GM12878 (cell line): ENCODE measurements around the gene ZNF397. TPM values are rescaled to one million over a fixed set of nuclear protein-coding genes. Genes with fewer than 3 reads are reported as not detected.

Source experiments
- ATAC-seq: fragments of 200-7000 bp; cut with Tn5 transposase; 3 replicates; pipeline ENCODE4 v1.9.1; 2020; ENCODE audit warnings: mild to moderate bottlenecking, moderate library complexity
- BruUV-seq: library from RNA; stranded (reverse); fragments of 400-500 nt; replicated peaks from 2 replicates; lab custom pipeline; 2021; lab: Mats Ljungman, UMichigan
- CTCF ChIA-PET: fragments of 300-600 bp; sonication (Branson Sonifier 250); formaldehyde crosslinking; extraction: SDS; loops from one replicate; lab custom pipeline; 2021; ENCODE audit warnings: inconsistent platforms; lab: Yijun Ruan, JAX
- POLR2A ChIA-PET: fragments of 350-600 bp; formaldehyde crosslinking; extraction: SDS; loops from one replicate; lab custom pipeline; 2021; ENCODE audit warnings: inconsistent platforms; lab: Charles Lee
- RAD21 ChIA-PET: fragments of 300-600 bp; sonication (Branson Sonifier 250); formaldehyde crosslinking; loops from one replicate; lab custom pipeline; 2023; ENCODE audit warnings: antibody characterized with exemption; ENCODE audit not compliant: unreplicated experiment; lab: Charles Lee
- SMC1A ChIA-PET: fragments of 300-600 bp; sonication (Branson Sonifier 250); formaldehyde crosslinking; loops from one replicate; lab custom pipeline; 2023; ENCODE audit not compliant: unreplicated experiment, uncharacterized antibody; lab: Charles Lee
- DNase-seq: peaks from one replicate; pipeline ENCODE4 v3.0.0-alpha.2; 2011; ENCODE audit warnings: low read depth, low spot score
- FAIRE-seq: peaks from 3 replicates; lab custom pipeline; 2011; peaks lifted over from hg19 to GRCh38; lab: Jason Lieb, UNC
- H2AFZ ChIP-seq: 2 replicates; pipeline ENCODE4 v1.6.0; 2011; ENCODE audit warnings: low read depth, low read length, control low read depth; ENCODE audit not compliant: control insufficient read depth
- H3K27ac ChIP-seq: 2 replicates; pipeline ENCODE4 v1.5.1; 2011; ENCODE audit warnings: control low read depth; ENCODE audit not compliant: control insufficient read depth, insufficient read depth
- H3K27me3 ChIP-seq, 2 experiments: replicated peaks in 1 of 2; 2 replicates each; pipeline versions ENCODE4 v1.6.0 to v1.6.1; 2011; ENCODE audit warnings: low read length in 1 of 2; ENCODE audit not compliant: control insufficient read depth in 2 of 2, insufficient read depth in 2 of 2
- H3K36me3 ChIP-seq, 2 experiments: 2 replicates each; pipeline ENCODE4 v1.5.1; 2011; ENCODE audit warnings: low read length in 1 of 2; ENCODE audit not compliant: control insufficient read depth in 2 of 2, insufficient read depth in 2 of 2
- H3K4me1 ChIP-seq: 2 replicates; pipeline ENCODE4 v1.6.1; 2011; ENCODE audit warnings: mild to moderate bottlenecking, low read length, moderate library complexity, mixed read lengths; ENCODE audit not compliant: control insufficient read depth, insufficient read depth
- H3K4me2 ChIP-seq: 2 replicates; pipeline ENCODE4 v1.6.0; 2011; ENCODE audit warnings: control low read depth; ENCODE audit not compliant: control insufficient read depth, insufficient read depth
- H3K4me3 ChIP-seq: fragments of 200-600 bp; sonication (generic); 2 replicates; pipeline ENCODE4 v1.5.1; 2016
- H3K79me2 ChIP-seq: 2 replicates; pipeline ENCODE4 v1.6.0; 2011; ENCODE audit warnings: low read length; ENCODE audit not compliant: control insufficient read depth, insufficient read depth
- H3K9ac ChIP-seq: 2 replicates; pipeline ENCODE4 v1.8.0; 2011; ENCODE audit warnings: low read length, control low read depth, mixed read lengths; ENCODE audit not compliant: control insufficient read depth, insufficient read depth
- H3K9me3 ChIP-seq: replicated peaks from 3 replicates; pipeline ENCODE4 v1.5.1; 2011; ENCODE audit warnings: mild to moderate bottlenecking, low read length; ENCODE audit not compliant: control insufficient read depth, insufficient read depth
- H4K20me1 ChIP-seq: 2 replicates; pipeline ENCODE4 v1.6.0; 2011; ENCODE audit not compliant: control insufficient read depth, insufficient read depth
- CBX3 ChIP-seq: fragments of 200-600 bp; sonication (generic); IDR thresholded peaks from 2 replicates; pipeline ENCODE4 v1.6.1; 2016; ENCODE audit warnings: low read depth, borderline replicate concordance
- RAD21 ChIP-seq: IDR thresholded peaks from 2 replicates; pipeline ENCODE4 v1.6.1; 2011; ENCODE audit warnings: mild to moderate bottlenecking, low read depth, low read length, moderate library complexity; ENCODE audit not compliant: insufficient read depth
- RAD51 ChIP-seq: fragments of 450-650 bp; IDR thresholded peaks from 2 replicates; pipeline ENCODE4 v1.6.1; 2016; ENCODE audit warnings: moderate library complexity, mild to moderate bottlenecking, inconsistent platforms
- SUPT20H ChIP-seq: IDR thresholded peaks from 2 replicates; pipeline ENCODE4 v1.6.1; 2011; ENCODE audit warnings: low read depth, mild to moderate bottlenecking, low read length, moderate library complexity, borderline replicate concordance; ENCODE audit not compliant: control insufficient read depth
- ZNF24 ChIP-seq: fragments of 450-650 bp; IDR thresholded peaks from 2 replicates; pipeline ENCODE4 v1.6.1; 2017; ENCODE audit warnings: antibody characterized with exemption, mild to moderate bottlenecking
- WGBS: methylation state at CpG from one replicate; pipeline ENCODE4 v1.1.6; 2016; ENCODE audit warnings: low lambda C conversion rate; ENCODE audit not compliant: insufficient replicate concordance, insufficient coverage; ENCODE audit errors: missing lambda C conversion rate; 5-methylcytosine and 5-hydroxymethylcytosine counted together
- in situ Hi-C: fragments of 300-500 bp; cut with MboI; formaldehyde crosslinking; loops from 9 replicates; pipeline ENCODE4 v1.14.3; 2018; ENCODE audit warnings: mixed read lengths
- intact Hi-C: fragments of 100-400 bp; cut with micrococcal nuclease; formaldehyde crosslinking; loops from one replicate; pipeline ENCODE4 v1.14.2; 2022; ENCODE audit not compliant: unreplicated experiment
- polyA plus RNA-seq, 11 experiments: library from polyadenylated mRNA; depleted of rRNA in 4 of 11; unstranded in 6 of 11; stranded (reverse) in 5 of 11; fragments of >200 nt; fragmentation: Nextera tagmentation in 4 of 11; fragmentation: Illumina TruSeq in 1 of 11; extraction: Ambion mirVana in 4 of 11; extraction: Trizol in 1 of 11; gene quantifications; 1 replicate in 1 of 11; 2 replicates in 10 of 11; pipeline versions ENCODE4 v1.2.1 to v1.2.3, GENCODE V29; 2011 to 2016; ENCODE audit warnings: inconsistent platforms in 2 of 11, missing spikeins in 2 of 11, low read depth in 1 of 11
- total RNA-seq, 4 experiments: library from RNA; depleted of rRNA in 3 of 4; stranded (reverse); fragments of >200 nt in 3 of 4; fragmentation: Illumina TruSeq in 1 of 4; extraction: Trizol in 1 of 4; gene quantifications; 2 replicates each; pipeline versions ENCODE4 v1.2.1 to v1.2.3, GENCODE V29; 2013 to 2021
- TF ChIP-seq, protein P1 (sequence below): IDR thresholded peaks from 2 replicates; pipeline ENCODE4 v1.6.1; 2011; ENCODE audit warnings: low read depth, low read length, improper control_type of control experiment, borderline replicate concordance
- TF ChIP-seq, protein P2 (sequence below): IDR thresholded peaks from 2 replicates; pipeline ENCODE4 v1.6.1; 2011; ENCODE audit warnings: borderline replicate concordance, low read depth, mild to moderate bottlenecking, moderate library complexity, mixed read lengths, low read length; ENCODE audit not compliant: insufficient read depth; ENCODE audit errors: extremely low read length
- TF ChIP-seq, protein P3 (sequence below): fragments of 450-650 bp; IDR thresholded peaks from 2 replicates; pipeline ENCODE4 v1.6.1; 2017; ENCODE audit warnings: mild to moderate bottlenecking

Gene ZNF397
- total and polyA plus RNA-seq, 10 of the 15 experiments (the other 5 are each of a cell fraction or from before 2014, with no cell fraction given) = 5.2 to 13.3 (median 10.8) TPM

DNA sequence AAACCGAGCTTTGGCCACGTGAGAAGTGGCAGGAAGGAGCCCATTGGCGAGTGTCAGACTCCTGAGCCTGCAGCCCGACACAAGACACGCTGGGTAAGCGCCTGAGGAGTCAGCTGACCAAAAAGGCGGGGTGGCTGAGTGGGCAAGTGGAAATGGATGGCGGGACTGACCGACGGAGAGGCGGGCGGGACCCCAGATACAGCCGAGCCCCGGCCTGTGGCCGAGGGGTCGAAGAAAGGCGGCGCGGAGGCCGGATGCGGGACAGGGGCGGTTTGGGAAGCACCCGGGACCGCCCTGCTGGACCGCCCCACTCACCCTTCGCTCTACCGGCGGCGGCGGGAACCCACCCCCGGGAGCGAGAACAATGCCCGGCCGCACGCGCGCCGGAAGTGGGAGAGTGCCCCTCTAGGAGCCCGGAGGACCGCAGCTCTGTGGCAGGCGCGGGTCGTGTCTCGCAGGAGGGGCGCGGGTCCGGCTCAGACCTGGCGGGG is 26.4 kb downstream of the ZNF397 start (continued):
- TF ChIP-seq RAD51 (0 out of 2 replicates have a peak, but pooled peaks have one; percentile 21), RAD21 (no peak), SUPT20H (no peak), CBX3 (no peak)
- TF ChIP-seq, protein P1, sequence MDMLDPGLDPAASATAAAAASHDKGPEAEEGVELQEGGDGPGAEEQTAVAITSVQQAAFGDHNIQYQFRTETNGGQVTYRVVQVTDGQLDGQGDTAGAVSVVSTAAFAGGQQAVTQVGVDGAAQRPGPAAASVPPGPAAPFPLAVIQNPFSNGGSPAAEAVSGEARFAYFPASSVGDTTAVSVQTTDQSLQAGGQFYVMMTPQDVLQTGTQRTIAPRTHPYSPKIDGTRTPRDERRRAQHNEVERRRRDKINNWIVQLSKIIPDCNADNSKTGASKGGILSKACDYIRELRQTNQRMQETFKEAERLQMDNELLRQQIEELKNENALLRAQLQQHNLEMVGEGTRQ = no peak
- TF ChIP-seq, protein P2, sequence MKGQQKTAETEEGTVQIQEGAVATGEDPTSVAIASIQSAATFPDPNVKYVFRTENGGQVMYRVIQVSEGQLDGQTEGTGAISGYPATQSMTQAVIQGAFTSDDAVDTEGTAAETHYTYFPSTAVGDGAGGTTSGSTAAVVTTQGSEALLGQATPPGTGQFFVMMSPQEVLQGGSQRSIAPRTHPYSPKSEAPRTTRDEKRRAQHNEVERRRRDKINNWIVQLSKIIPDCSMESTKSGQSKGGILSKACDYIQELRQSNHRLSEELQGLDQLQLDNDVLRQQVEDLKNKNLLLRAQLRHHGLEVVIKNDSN = peak; percentile 42

DNA sequence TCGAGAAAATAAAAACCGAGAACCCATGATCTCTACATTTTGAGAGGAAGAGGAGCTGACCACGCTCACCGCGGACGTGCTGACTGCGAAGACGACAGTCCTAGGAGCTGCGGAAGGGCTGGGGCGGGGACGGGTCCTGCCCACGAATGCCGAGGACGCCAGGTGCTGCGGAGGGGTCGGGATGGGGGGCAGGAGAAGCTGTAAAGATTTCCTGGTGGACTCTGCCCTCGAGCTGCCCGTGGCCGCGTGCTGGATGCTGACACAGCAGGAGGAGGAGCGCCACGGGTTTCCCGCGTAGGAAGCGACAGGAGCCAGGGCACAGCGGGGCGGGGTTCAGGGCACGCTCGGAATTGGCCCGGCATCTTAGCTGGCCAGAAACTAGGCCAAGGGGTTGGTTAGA is 27.0 kb downstream of the ZNF397 start:
- in situ Hi-C loops = no loop called here
- no TSS peak for BruUV-seq
- SMC1A ChIA-PET = no interaction called here
- Histone ChIP-seq H3K4me1 (no peaks in the 10 kb centered on the region), H3K4me2 (peak overlapping the region; percentile 30; the same call in 1 of the 2 replicates), H4K20me1 (no peaks in the 10 kb centered on the region), H3K9ac (no peak overlapping the region), H3K36me3 (0 out of 4 replicates have a peak, but pooled peaks cover 0 to 1% of the 10 kb centered on the region in 2 experiments), H2AFZ (no peak overlapping the region), H3K4me3 (no peak overlapping the region), H3K9me3 (peaks cover 11% of the 10 kb centered on the region; the same call in 2 of the 3 replicates), H3K27me3 (no peaks in the 10 kb centered on the region), H3K27ac (no peak overlapping the region), H3K79me2 (no peaks in the 10 kb centered on the region)
- CTCF ChIA-PET = no interaction called here
- ATAC-seq (no peak), FAIRE-seq (no peak), DNase-seq (no peak)
- TF ChIP-seq, protein P3, sequence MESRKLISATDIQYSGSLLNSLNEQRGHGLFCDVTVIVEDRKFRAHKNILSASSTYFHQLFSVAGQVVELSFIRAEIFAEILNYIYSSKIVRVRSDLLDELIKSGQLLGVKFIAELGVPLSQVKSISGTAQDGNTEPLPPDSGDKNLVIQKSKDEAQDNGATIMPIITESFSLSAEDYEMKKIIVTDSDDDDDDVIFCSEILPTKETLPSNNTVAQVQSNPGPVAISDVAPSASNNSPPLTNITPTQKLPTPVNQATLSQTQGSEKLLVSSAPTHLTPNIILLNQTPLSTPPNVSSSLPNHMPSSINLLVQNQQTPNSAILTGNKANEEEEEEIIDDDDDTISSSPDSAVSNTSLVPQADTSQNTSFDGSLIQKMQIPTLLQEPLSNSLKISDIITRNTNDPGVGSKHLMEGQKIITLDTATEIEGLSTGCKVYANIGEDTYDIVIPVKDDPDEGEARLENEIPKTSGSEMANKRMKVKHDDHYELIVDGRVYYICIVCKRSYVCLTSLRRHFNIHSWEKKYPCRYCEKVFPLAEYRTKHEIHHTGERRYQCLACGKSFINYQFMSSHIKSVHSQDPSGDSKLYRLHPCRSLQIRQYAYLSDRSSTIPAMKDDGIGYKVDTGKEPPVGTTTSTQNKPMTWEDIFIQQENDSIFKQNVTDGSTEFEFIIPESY = 0 out of 2 replicates have a peak, but pooled peaks have one; percentile 23
- TF ChIP-seq ZNF24 = no peak
- intact Hi-C loops = no loop called here
- WGBS = 72% methylated on average over 30 of the region's 30 CpGs
- POLR2A ChIA-PET = interaction anchor here (0.7 kb wide), 1 partner anchor 22 kb away, joined by 3 read pairs; the partner anchor contains the start of gene ZSCAN30
- RAD21 ChIA-PET = no interaction called here
